CD4-positive, alpha-beta T cell treated with Interleukin-15 for 1 hour (primary cell): Measurements from ENCODE around the gene BATF2.

Experiments
- DNase-seq: peaks from one replicate; pipeline ENCODE4 v3.0.0-alpha.2; 2020

Gene BATF2

GRCh38 chr11:64960719-64961118 is 36.1 kb downstream of the BATF2 start:
- no peak for DNase-seq

- DNase-seq: no peak
Measured at GRCh38 chr11:64959498-64959897, 37.3 kb downstream of the BATF2 start.

- DNase-seq: no peak
Measured at GRCh38 chr11:64954201-64954600, 42.6 kb downstream of the BATF2 start.

- DNase-seq: no peak
Measured at GRCh38 chr11:64951529-64951928, 45.2 kb downstream of the BATF2 start.

GRCh38 chr11:64947208-64947814 is 49.5 kb downstream of the BATF2 start:
- DNase-seq: no peak
